ENCODE data around the gene PMS1.
"Not testable (repeated sequence)": the region's sequence is repeated elsewhere in the genome, so short reads cannot be mapped to it uniquely, and the experiment has no call there.

DNA sequence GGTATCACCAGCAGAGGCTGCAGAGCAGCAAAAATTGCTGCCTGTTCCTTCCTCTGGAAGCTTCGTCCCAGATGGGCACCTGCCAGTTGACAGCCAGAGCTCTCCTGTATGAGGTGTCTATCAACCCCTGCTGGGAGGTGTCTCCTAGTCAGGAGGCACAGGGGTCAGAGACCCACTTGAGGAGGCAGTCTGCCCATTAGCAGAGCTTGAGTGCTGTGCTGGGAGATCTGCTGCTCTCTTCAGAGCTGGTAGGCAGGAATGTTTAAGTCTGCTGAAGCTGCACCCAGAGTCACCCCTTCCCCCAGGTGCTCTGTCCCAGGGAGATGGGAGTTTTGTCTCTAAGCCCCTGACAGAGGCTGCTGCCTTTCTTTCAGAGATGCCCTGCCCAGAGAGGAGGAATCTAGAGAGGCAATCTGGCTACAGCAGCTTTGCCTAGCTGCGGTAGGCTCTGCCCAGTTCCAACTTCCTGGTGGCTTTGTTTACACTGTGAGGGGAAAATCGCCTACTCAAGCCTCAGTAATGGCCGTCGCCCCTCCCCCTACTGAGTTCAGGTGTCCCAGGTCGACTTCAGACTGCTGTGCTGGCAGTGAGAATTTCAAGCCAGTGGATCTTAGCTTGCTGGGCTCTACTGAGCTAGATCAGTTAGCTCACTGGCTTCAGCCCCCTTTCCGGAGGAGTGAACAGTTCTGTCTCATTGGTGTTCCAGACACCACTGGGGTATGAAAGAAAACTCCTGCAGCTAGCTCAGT lies 108.5 kb downstream of the PMS1 start:
- TF ChIP-seq, protein P1, sequence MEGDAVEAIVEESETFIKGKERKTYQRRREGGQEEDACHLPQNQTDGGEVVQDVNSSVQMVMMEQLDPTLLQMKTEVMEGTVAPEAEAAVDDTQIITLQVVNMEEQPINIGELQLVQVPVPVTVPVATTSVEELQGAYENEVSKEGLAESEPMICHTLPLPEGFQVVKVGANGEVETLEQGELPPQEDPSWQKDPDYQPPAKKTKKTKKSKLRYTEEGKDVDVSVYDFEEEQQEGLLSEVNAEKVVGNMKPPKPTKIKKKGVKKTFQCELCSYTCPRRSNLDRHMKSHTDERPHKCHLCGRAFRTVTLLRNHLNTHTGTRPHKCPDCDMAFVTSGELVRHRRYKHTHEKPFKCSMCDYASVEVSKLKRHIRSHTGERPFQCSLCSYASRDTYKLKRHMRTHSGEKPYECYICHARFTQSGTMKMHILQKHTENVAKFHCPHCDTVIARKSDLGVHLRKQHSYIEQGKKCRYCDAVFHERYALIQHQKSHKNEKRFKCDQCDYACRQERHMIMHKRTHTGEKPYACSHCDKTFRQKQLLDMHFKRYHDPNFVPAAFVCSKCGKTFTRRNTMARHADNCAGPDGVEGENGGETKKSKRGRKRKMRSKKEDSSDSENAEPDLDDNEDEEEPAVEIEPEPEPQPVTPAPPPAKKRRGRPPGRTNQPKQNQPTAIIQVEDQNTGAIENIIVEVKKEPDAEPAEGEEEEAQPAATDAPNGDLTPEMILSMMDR (IDR thresholded peaks at IDR 0.05) = not testable (repeated sequence)
- TF ChIP-seq POLR2A (IDR thresholded peaks at IDR 0.05) = not testable (repeated sequence)
